ENCODE data around the gene HIPK1. TPM values are rescaled to one million over a fixed set of nuclear protein-coding genes. Genes with fewer than 3 reads are reported as not detected.

HIPK1 gene
- total and polyA plus RNA-seq, 2 of the 13 experiments (the other 11 are each of a cell fraction or from before 2014, with no cell fraction given) = 20.8 to 33.4 TPM

- TF ChIP-seq, protein P1, sequence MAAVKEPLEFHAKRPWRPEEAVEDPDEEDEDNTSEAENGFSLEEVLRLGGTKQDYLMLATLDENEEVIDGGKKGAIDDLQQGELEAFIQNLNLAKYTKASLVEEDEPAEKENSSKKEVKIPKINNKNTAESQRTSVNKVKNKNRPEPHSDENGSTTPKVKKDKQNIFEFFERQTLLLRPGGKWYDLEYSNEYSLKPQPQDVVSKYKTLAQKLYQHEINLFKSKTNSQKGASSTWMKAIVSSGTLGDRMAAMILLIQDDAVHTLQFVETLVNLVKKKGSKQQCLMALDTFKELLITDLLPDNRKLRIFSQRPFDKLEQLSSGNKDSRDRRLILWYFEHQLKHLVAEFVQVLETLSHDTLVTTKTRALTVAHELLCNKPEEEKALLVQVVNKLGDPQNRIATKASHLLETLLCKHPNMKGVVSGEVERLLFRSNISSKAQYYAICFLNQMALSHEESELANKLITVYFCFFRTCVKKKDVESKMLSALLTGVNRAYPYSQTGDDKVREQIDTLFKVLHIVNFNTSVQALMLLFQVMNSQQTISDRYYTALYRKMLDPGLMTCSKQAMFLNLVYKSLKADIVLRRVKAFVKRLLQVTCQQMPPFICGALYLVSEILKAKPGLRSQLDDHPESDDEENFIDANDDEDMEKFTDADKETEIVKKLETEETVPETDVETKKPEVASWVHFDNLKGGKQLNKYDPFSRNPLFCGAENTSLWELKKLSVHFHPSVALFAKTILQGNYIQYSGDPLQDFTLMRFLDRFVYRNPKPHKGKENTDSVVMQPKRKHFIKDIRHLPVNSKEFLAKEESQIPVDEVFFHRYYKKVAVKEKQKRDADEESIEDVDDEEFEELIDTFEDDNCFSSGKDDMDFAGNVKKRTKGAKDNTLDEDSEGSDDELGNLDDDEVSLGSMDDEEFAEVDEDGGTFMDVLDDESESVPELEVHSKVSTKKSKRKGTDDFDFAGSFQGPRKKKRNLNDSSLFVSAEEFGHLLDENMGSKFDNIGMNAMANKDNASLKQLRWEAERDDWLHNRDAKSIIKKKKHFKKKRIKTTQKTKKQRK (IDR thresholded peaks at IDR 0.05; ENCODE audit: low read length) = no peak
- TF ChIP-seq ZNF550 (CRISPR knock-in tag; IDR thresholded peaks at IDR 0.05; ENCODE audit: borderline replicate concordance) (no peak), NFRKB (IDR thresholded peaks at IDR 0.05) (no peak), HNRNPK (IDR thresholded peaks at IDR 0.05; ENCODE audit: low read depth, low read length, poor library complexity, severe bottlenecking) (peak; percentile 24), ZNF776 (CRISPR knock-in tag; IDR thresholded peaks at IDR 0.05) (no peak), RFXAP (CRISPR knock-in tag; IDR thresholded peaks at IDR 0.05; ENCODE audit: borderline replicate concordance) (peak; percentile 76; the same call in 1 of the 2 replicates), GFI1 (CRISPR knock-in tag; IDR thresholded peaks at IDR 0.05; ENCODE audit: borderline replicate concordance) (no peak; the same call in 1 of the 2 replicates), ZNF468 (CRISPR knock-in tag; IDR thresholded peaks at IDR 0.05) (no peak), NR0B2 (CRISPR knock-in tag; IDR thresholded peaks at IDR 0.05) (no peak), HDAC6 (IDR thresholded peaks at IDR 0.05; ENCODE audit: low read depth, low read length) (no peak), ZFP36L2 (CRISPR knock-in tag; IDR thresholded peaks at IDR 0.05) (no peak), ZNF513 (CRISPR knock-in tag; conservative IDR thresholded peaks at IDR 0.05) (0 out of 2 replicates have a peak, but pooled peaks have one; percentile 41), KLF9 (CRISPR knock-in tag; IDR thresholded peaks at IDR 0.05; ENCODE audit: low read depth) (no peak), PRDM15 (CRISPR knock-in tag; IDR thresholded peaks at IDR 0.05) (0 out of 2 replicates have a peak, but pooled peaks have one; percentile 14)
- TF ChIP-seq, protein P2, sequence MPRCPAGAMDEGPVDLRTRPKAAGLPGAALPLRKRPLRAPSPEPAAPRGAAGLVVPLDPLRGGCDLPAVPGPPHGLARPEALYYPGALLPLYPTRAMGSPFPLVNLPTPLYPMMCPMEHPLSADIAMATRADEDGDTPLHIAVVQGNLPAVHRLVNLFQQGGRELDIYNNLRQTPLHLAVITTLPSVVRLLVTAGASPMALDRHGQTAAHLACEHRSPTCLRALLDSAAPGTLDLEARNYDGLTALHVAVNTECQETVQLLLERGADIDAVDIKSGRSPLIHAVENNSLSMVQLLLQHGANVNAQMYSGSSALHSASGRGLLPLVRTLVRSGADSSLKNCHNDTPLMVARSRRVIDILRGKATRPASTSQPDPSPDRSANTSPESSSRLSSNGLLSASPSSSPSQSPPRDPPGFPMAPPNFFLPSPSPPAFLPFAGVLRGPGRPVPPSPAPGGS (CRISPR knock-in tag; IDR thresholded peaks at IDR 0.05) = no peak; the same call in 1 of the 2 replicates
- TF ChIP-seq, protein P3, sequence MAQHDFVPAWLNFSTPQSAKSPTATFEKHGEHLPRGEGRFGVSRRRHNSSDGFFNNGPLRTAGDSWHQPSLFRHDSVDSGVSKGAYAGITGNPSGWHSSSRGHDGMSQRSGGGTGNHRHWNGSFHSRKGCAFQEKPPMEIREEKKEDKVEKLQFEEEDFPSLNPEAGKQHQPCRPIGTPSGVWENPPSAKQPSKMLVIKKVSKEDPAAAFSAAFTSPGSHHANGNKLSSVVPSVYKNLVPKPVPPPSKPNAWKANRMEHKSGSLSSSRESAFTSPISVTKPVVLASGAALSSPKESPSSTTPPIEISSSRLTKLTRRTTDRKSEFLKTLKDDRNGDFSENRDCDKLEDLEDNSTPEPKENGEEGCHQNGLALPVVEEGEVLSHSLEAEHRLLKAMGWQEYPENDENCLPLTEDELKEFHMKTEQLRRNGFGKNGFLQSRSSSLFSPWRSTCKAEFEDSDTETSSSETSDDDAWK (CRISPR knock-in tag; IDR thresholded peaks at IDR 0.05) = no peak
Observed at GRCh38 chr1:113928941-113929749, at the start of gene HIPK1 (continued).
